GM21367 (cell line): ENCODE data around the gene FRYL.
"Not testable (repeated sequence)": the region's sequence is repeated elsewhere in the genome, so short reads cannot be mapped to it uniquely, and the experiment has no call there.

Experiments used
- ATAC-seq: cut with Tn5 transposase; IDR thresholded peaks from one replicate; pipeline ENCODE4 v1.9.1; 2021; ENCODE audit not compliant: unreplicated experiment

Gene FRYL

GRCh38 chr4:48667148-48667547 lies 112.9 kb downstream of the FRYL start:
- no peak for ATAC-seq

GRCh38 chr4:48665555-48666186 lies 114.4 kb downstream of the FRYL start:
- no peak for ATAC-seq

- no peak for ATAC-seq
Measured at GRCh38 chr4:48664938-48665337, 115.1 kb downstream of the FRYL start.

- no peak for ATAC-seq
Measured at GRCh38 chr4:48661391-48661790, 118.7 kb downstream of the FRYL start.

GRCh38 chr4:48660347-48660746 lies 119.7 kb downstream of the FRYL start:
- no peak for ATAC-seq

- no peak for ATAC-seq
Measured at GRCh38 chr4:48654015-48654664, 125.9 kb downstream of the FRYL start.

- no peak for ATAC-seq
Measured at GRCh38 chr4:48653217-48654014, 126.7 kb downstream of the FRYL start.

GRCh38 chr4:48651914-48652313 lies 128.2 kb downstream of the FRYL start:
- no peak for ATAC-seq

- no peak for ATAC-seq
Measured at GRCh38 chr4:48649505-48649904, 130.6 kb downstream of the FRYL start.

GRCh38 chr4:48645225-48645794 lies 134.8 kb downstream of the FRYL start:
- ATAC-seq, result no peak

- ATAC-seq, result no peak
Measured at GRCh38 chr4:48642421-48643374, 137.4 kb downstream of the FRYL start.

GRCh38 chr4:48641401-48641800 lies 138.7 kb downstream of the FRYL start:
- no peak for ATAC-seq

- ATAC-seq, result no peak
Measured at GRCh38 chr4:48640699-48641098, 139.4 kb downstream of the FRYL start.

GRCh38 chr4:48640225-48640624 lies 139.9 kb downstream of the FRYL start:
- ATAC-seq, result no peak

GRCh38 chr4:48639807-48640206 lies 140.3 kb downstream of the FRYL start:
- ATAC-seq, result no peak

GRCh38 chr4:48638586-48638985 lies 141.5 kb downstream of the FRYL start:
- not testable (repeated sequence) for ATAC-seq

GRCh38 chr4:48636911-48637310 lies 143.2 kb downstream of the FRYL start:
- ATAC-seq, result no peak

- ATAC-seq, result no peak
Measured at GRCh38 chr4:48635980-48636379, 144.1 kb downstream of the FRYL start.

GRCh38 chr4:48635310-48635709 lies 144.8 kb downstream of the FRYL start:
- ATAC-seq, result no peak

- ATAC-seq, result no peak
Measured at GRCh38 chr4:48634688-48635308, 145.3 kb downstream of the FRYL start.
